Muscle layer of duodenum (tissue), 2 donors: ENCODE data around the gene ZNRF1.
A peak's percentile ranks its signal among the peaks of the same experiment; 100 is the strongest.

Experiments used
- H3K27ac ChIP-seq: one replicate; pipeline ENCODE4 v1.7.0; 2013; ENCODE audit warnings: mild to moderate bottlenecking, low read length
- H3K27me3 ChIP-seq: one replicate; pipeline ENCODE4 v1.7.0; 2013; ENCODE audit warnings: low read depth, mild to moderate bottlenecking, control low read depth, low read length
- H3K36me3 ChIP-seq, 2 donors: one replicate each; pipeline ENCODE4 v1.7.0; 2013; ENCODE audit warnings: low read length in 2 of 2, control low read depth in 1 of 2, mild to moderate bottlenecking in 1 of 2; ENCODE audit not compliant: insufficient read depth in 2 of 2, control insufficient read depth in 1 of 2
- H3K4me1 ChIP-seq, 2 donors: one replicate each; pipeline ENCODE4 v1.7.0; 2013; ENCODE audit warnings: low read length in 2 of 2, mild to moderate bottlenecking in 2 of 2, control low read depth in 1 of 2, moderate library complexity in 1 of 2; ENCODE audit not compliant: insufficient read depth in 2 of 2, control insufficient read depth in 1 of 2
- H3K4me3 ChIP-seq, 2 donors: one replicate each; pipeline ENCODE4 v1.7.0; 2013; ENCODE audit warnings: low read length in 2 of 2, low read depth in 1 of 2, mild to moderate bottlenecking in 1 of 2
- H3K9me3 ChIP-seq, 2 donors: one replicate each; pipeline ENCODE4 v1.7.0; 2013; ENCODE audit warnings: low read length in 2 of 2, control low read depth in 1 of 2, mild to moderate bottlenecking in 1 of 2; ENCODE audit not compliant: control insufficient read depth in 1 of 2
- donor health status: healthy.

The ZNRF1 gene

GRCh38 chr16:75063549-75064088, 64.8 kb downstream of the ZNRF1 start:
- no peaks in the 10 kb centered on the region for H3K27me3 ChIP-seq
- H3K36me3 ChIP-seq, result no peaks in the 10 kb centered on the region
- H3K27ac ChIP-seq, result no peak overlapping the region
- H3K4me1 ChIP-seq, result peaks cover 14 to 32% of the 10 kb centered on the region in 2 donors
- H3K9me3 ChIP-seq, result no peaks in the 10 kb centered on the region
- H3K4me3 ChIP-seq, result no peak overlapping the region

GRCh38 chr16:75064403-75065148, 65.8 kb downstream of the ZNRF1 start:
- Histone ChIP-seq H3K36me3 (no peaks in the 10 kb centered on the region), H3K27ac (peak overlapping the region; percentile 36), H3K27me3 (no peaks in the 10 kb centered on the region), H3K4me3 (no peak overlapping the region), H3K9me3 (no peaks in the 10 kb centered on the region), H3K4me1 (peaks cover 14 to 29% of the 10 kb centered on the region in 2 donors)

- Histone ChIP-seq H3K27me3 (no peaks in the 10 kb centered on the region), H3K27ac (peak overlapping the region; percentile 36), H3K36me3 (no peaks in the 10 kb centered on the region), H3K4me3 (no peak overlapping the region), H3K4me1 (peaks cover 14 to 35% of the 10 kb centered on the region in 2 donors), H3K9me3 (no peaks in the 10 kb centered on the region)
Measured at GRCh38 chr16:75065149-75065505, 66.3 kb downstream of the ZNRF1 start.

- Histone ChIP-seq H3K4me1 (peaks cover 19 to 38% of the 10 kb centered on the region in 2 donors), H3K36me3 (no peaks in the 10 kb centered on the region), H3K27ac (peak overlapping the region; percentile 36), H3K27me3 (no peaks in the 10 kb centered on the region), H3K4me3 (no peak overlapping the region), H3K9me3 (no peaks in the 10 kb centered on the region)
Measured at GRCh38 chr16:75065521-75066149, 66.8 kb downstream of the ZNRF1 start.

- H3K4me1 ChIP-seq, result peaks cover 16 to 38% of the 10 kb centered on the region in 2 donors
- no peaks in the 10 kb centered on the region for H3K36me3 ChIP-seq
- H3K27me3 ChIP-seq, result no peaks in the 10 kb centered on the region
- H3K4me3 ChIP-seq, result no peak overlapping the region
- no peak overlapping the region for H3K27ac ChIP-seq
- no peaks in the 10 kb centered on the region for H3K9me3 ChIP-seq
Measured at GRCh38 chr16:75066861-75067447, 68.1 kb downstream of the ZNRF1 start.

GRCh38 chr16:75068085-75069031, 69.5 kb downstream of the ZNRF1 start:
- H3K27ac ChIP-seq, result no peak overlapping the region
- peaks cover 9 to 32% of the 10 kb centered on the region in 2 donors for H3K4me1 ChIP-seq
- no peaks in the 10 kb centered on the region for H3K9me3 ChIP-seq
- no peak overlapping the region for H3K4me3 ChIP-seq
- H3K27me3 ChIP-seq, result no peaks in the 10 kb centered on the region
- no peaks in the 10 kb centered on the region for H3K36me3 ChIP-seq

- H3K36me3 ChIP-seq, result no peaks in the 10 kb centered on the region
- no peak overlapping the region for H3K27ac ChIP-seq
- no peaks in the 10 kb centered on the region for H3K9me3 ChIP-seq
- H3K4me1 ChIP-seq, result peaks cover 10 to 35% of the 10 kb centered on the region in 2 donors
- no peaks in the 10 kb centered on the region for H3K27me3 ChIP-seq
- H3K4me3 ChIP-seq, result no peak overlapping the region
Measured at GRCh38 chr16:75070012-75070841, 71.4 kb downstream of the ZNRF1 start.

GRCh38 chr16:75071621-75072020, 72.8 kb downstream of the ZNRF1 start:
- Histone ChIP-seq H3K4me1 (peaks cover 16 to 39% of the 10 kb centered on the region in 2 donors), H3K36me3 (no peaks in the 10 kb centered on the region), H3K27ac (no peak overlapping the region), H3K27me3 (no peaks in the 10 kb centered on the region), H3K4me3 (no peak overlapping the region), H3K9me3 (no peaks in the 10 kb centered on the region)

- Histone ChIP-seq H3K4me1 (peaks cover 16 to 36% of the 10 kb centered on the region in 2 donors), H3K36me3 (no peaks in the 10 kb centered on the region), H3K9me3 (no peaks in the 10 kb centered on the region), H3K4me3 (no peak overlapping the region), H3K27ac (no peak overlapping the region), H3K27me3 (no peaks in the 10 kb centered on the region)
Measured at GRCh38 chr16:75072239-75072947, 73.6 kb downstream of the ZNRF1 start.
